Ovary (tissue), 9 donors: ENCODE results near the gene CLBA1. TPM values are rescaled to one million over a fixed set of nuclear protein-coding genes. Genes with fewer than 3 reads are reported as not detected.

ENCODE experiments used
- DNase-seq, 5 donors: peaks; one replicate each; pipeline ENCODE4 v3.0.0-alpha.2; 2019 to 2020
- H3K27ac ChIP-seq, 2 donors: fragments of 200-600 bp; one replicate each; pipeline versions ENCODE4 v1.5.1 to v1.8.0; 2019 to 2022
- H3K27me3 ChIP-seq: fragments of 200-600 bp; one replicate; pipeline ENCODE4 v1.8.0; 2022
- H3K36me3 ChIP-seq: fragments of 200-600 bp; sonication (generic); one replicate; pipeline ENCODE4 v1.5.1; 2019
- H3K4me1 ChIP-seq: one replicate; pipeline ENCODE4 v1.8.1; 2013; ENCODE audit warnings: mild to moderate bottlenecking, moderate library complexity; ENCODE audit not compliant: insufficient read depth
- H3K4me3 ChIP-seq: fragments of 200-600 bp; sonication (generic); one replicate; pipeline ENCODE4 v1.5.1; 2017
- H3K9me3 ChIP-seq, 2 donors: fragments of 200-600 bp in 1 of 2; sonication (generic) in 1 of 2; one replicate each; pipeline versions ENCODE4 v1.5.1 to v1.8.1; 2013 to 2019; ENCODE audit warnings: mild to moderate bottlenecking in 1 of 2, moderate library complexity in 1 of 2
- EP300 ChIP-seq: sonication (generic); formaldehyde crosslinking; IDR thresholded peaks from one replicate; pipeline ENCODE4 v1.6.1; 2017; ENCODE audit warnings: antibody characterized with exemption
- POLR2A ChIP-seq: fragments of 450-650 bp; IDR thresholded peaks from one replicate; pipeline ENCODE4 v1.6.1; 2017; ENCODE audit warnings: antibody characterized with exemption, mild to moderate bottlenecking, moderate library complexity
- WGBS, 3 donors: extraction: QIAGEN DNeasy Blood & Tissue Kit in 1 of 3; methylation state at CpG; one replicate each; pipeline versions ENCODE4 v1.1.5 to v1.1.7; 2013 to 2017; 5-methylcytosine and 5-hydroxymethylcytosine counted together
- intact Hi-C, 4 donors: fragments of 100-400 bp; cut with DNase I; formaldehyde crosslinking; loops; one replicate each; pipeline versions ENCODE4 v1.11.0 to v1.15.1; 2022 to 2023
- polyA plus RNA-seq, 2 donors: library from polyadenylated mRNA; stranded (reverse); fragments of 200-250 nt in 1 of 2; fragments of 350-450 nt in 1 of 2; fragmentation: Illumina TruSeq in 1 of 2; extraction: RNeasy Lipid Tissue Mini Kit (QIAGEN cat#74804) in 1 of 2; gene quantifications; one replicate each; pipeline ENCODE4 v1.2.3, GENCODE V29; 2013 to 2014
- total RNA-seq, 7 donors: library from RNA; depleted of rRNA in 2 of 7; stranded (reverse); fragments of >200 nt in 2 of 7; fragmentation: NEBNext Ultra II Directional in 3 of 7; extraction: Animal tissue kit (Norgen Biotek cat#: 25700) in 3 of 7; gene quantifications; one replicate each; pipeline versions ENCODE4 v1.1.0 to v1.2.4, GENCODE V29; 2016 to 2023
- TF ChIP-seq, protein P1 (sequence below), 3 donors: fragments of 450-650 bp in 2 of 3; fragments of 200-600 bp in 1 of 3; IDR thresholded peaks; one replicate each; pipeline versions ENCODE4 v1.5.1 to v1.8.0; 2016 to 2022; ENCODE audit warnings: antibody characterized with exemption in 3 of 3, mild to moderate bottlenecking in 1 of 3
- donor health status: DM: no; HTN: no; CAD: no; lungs with moderate emphysema.
- donor health status: DM: no; HTN: no; CAD: no.
- donor health status: Bipolar disorder and iron deficiency.
- donor health status: DM: yes; HTN: yes; CAD: no.
- donor health status: DM: no; HTN: no; CAD: no.
- donor health status: DM: yes; HTN: yes; CAD: no.

Gene CLBA1
- total and polyA plus RNA-seq, 9 donors = 3.5 to 15.7 (median 6.7) TPM

GRCh38 chr14:104971447-104972240 lies 13.9 kb upstream of the CLBA1 start:
- DNase-seq = peak in 4 of 5 donors; percentile 18 to 41 (median 37)
- intact Hi-C loops = loop anchor here in 1 of 4 donors (10.0 kb wide), 1 partner anchor 73 kb away; no protein-coding TSS in a partner anchor
- Histone ChIP-seq H3K27me3 (no peaks in the 10 kb centered on the region), H3K4me3 (no peak overlapping the region), H3K9me3 (no peaks in the 10 kb centered on the region), H3K27ac (peak overlapping the region in 1 of 2 donors; percentile 63), H3K36me3 (no peaks in the 10 kb centered on the region), H3K4me1 (peaks cover 37% of the 10 kb centered on the region)
- no peak for TF ChIP-seq POLR2A
- no peak for TF ChIP-seq EP300
- TF ChIP-seq, protein P1, sequence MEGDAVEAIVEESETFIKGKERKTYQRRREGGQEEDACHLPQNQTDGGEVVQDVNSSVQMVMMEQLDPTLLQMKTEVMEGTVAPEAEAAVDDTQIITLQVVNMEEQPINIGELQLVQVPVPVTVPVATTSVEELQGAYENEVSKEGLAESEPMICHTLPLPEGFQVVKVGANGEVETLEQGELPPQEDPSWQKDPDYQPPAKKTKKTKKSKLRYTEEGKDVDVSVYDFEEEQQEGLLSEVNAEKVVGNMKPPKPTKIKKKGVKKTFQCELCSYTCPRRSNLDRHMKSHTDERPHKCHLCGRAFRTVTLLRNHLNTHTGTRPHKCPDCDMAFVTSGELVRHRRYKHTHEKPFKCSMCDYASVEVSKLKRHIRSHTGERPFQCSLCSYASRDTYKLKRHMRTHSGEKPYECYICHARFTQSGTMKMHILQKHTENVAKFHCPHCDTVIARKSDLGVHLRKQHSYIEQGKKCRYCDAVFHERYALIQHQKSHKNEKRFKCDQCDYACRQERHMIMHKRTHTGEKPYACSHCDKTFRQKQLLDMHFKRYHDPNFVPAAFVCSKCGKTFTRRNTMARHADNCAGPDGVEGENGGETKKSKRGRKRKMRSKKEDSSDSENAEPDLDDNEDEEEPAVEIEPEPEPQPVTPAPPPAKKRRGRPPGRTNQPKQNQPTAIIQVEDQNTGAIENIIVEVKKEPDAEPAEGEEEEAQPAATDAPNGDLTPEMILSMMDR (IDR thresholded peaks at IDR 0.05) = no peak
- WGBS, 3 donors = 91 to 94% (median 94%) methylated on average over 12 of the region's 12 CpGs

- Histone ChIP-seq H3K4me3 (no peak overlapping the region), H3K27me3 (no peaks in the 10 kb centered on the region), H3K4me1 (peaks cover 33% of the 10 kb centered on the region), H3K27ac (peak overlapping the region in 1 of 2 donors; percentile 63), H3K36me3 (no peaks in the 10 kb centered on the region), H3K9me3 (no peaks in the 10 kb centered on the region)
- TF ChIP-seq, protein P1 (IDR thresholded peaks at IDR 0.05) = no peak
- DNase-seq = peak; percentile 60 to 73 (median 68)
- WGBS, 3 donors = 41 to 64% (median 46%) methylated on average over 28 of the region's 28 CpGs
- intact Hi-C loops = loop anchor here in 1 of 4 donors (10.0 kb wide), 1 partner anchor 72 kb away; no protein-coding TSS in a partner anchor
Observed at GRCh38 chr14:104972301-104973134, 13.1 kb upstream of the CLBA1 start.

DNA sequence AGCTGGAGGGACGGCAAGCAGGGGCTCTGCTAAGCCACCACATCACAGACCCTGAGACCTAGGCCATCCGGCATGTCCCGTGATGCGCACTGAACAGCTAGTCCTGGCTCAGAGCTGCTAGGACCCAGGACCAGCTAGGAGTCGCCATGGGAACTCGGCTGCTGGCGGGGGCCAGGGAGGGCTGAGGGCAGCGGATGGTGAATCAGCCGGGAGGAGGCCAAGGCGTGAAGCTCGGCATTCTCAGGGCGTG lies 12.5 kb upstream of the CLBA1 start:
- H3K4me1 ChIP-seq = peaks cover 32% of the 10 kb centered on the region
- H3K4me3 ChIP-seq = no peak overlapping the region
- peak overlapping the region in 1 of 2 donors; percentile 63 for H3K27ac ChIP-seq
- no peaks in the 10 kb centered on the region for H3K27me3 ChIP-seq
- TF ChIP-seq EP300 (no peak), POLR2A (no peak)
- TF ChIP-seq, protein P1 (IDR thresholded peaks at IDR 0.05) = no peak
- peak; percentile 82 to 86 (median 84) for DNase-seq
- 19 to 34% (median 26%) methylated on average over 11 to 12 of the region's 12 CpGs for WGBS, 3 donors
- no peaks in the 10 kb centered on the region for H3K36me3 ChIP-seq
- intact Hi-C loops = loop anchor here in 1 of 4 donors (10.0 kb wide), 1 partner anchor 72 kb away; no protein-coding TSS in a partner anchor
- H3K9me3 ChIP-seq = no peaks in the 10 kb centered on the region

GRCh38 chr14:104973385-104974145 lies 12.0 kb upstream of the CLBA1 start:
- 1 to 8% (median 3%) methylated on average over 22 to 23 of the region's 23 CpGs for WGBS, 3 donors
- no peaks in the 10 kb centered on the region for H3K27me3 ChIP-seq
- DNase-seq = peak; percentile 75 to 82 (median 78)
- H3K9me3 ChIP-seq = no peaks in the 10 kb centered on the region
- intact Hi-C loops = loop anchor here in 1 of 4 donors (10.0 kb wide), 1 partner anchor 71 kb away; no protein-coding TSS in a partner anchor
- no peaks in the 10 kb centered on the region for H3K36me3 ChIP-seq
- TF ChIP-seq EP300 = no peak
- no peak for TF ChIP-seq POLR2A
- TF ChIP-seq, protein P1 (IDR thresholded peaks at IDR 0.05) = no peak
- H3K27ac ChIP-seq = peak overlapping the region in 1 of 2 donors; percentile 63
- peaks cover 32% of the 10 kb centered on the region for H3K4me1 ChIP-seq
- no peak overlapping the region for H3K4me3 ChIP-seq
